ENCODE data around the gene HSBP1L1. TPM values are rescaled to one million over a fixed set of nuclear protein-coding genes. Genes with fewer than 3 reads are reported as not detected.

The HSBP1L1 gene
- total and polyA plus RNA-seq, 2 of the 8 experiments (the other 6 are each of a cell fraction or from before 2014, with no cell fraction given), result 1.0 to 1.3 TPM

- Histone ChIP-seq H2BK120ac (replicated peaks; ENCODE audit: low read depth, low read length) (no peak overlapping the region), H2BK20ac (ENCODE audit: low read length) (no peak overlapping the region), H4K20me1 (replicated peaks in 1 of 2; ENCODE audit: control insufficient read depth in 1 of 2, insufficient read depth in 2 of 2, low read length in 2 of 2) (peaks cover 29 to 41% of the 10 kb centered on the region in 2 experiments), H3K23ac (ENCODE audit: insufficient read length) (no peak overlapping the region), H3K4me2 (ENCODE audit: insufficient read depth in 1 of 2, low read depth in 2 of 2, low read length in 2 of 2) (no peak overlapping the region), H3K79me2 (ENCODE audit: control insufficient read depth in 1 of 2, insufficient read depth in 2 of 2, low read length in 2 of 2) (peaks cover 48 to 100% of the 10 kb centered on the region in 2 experiments), H4K5ac (ENCODE audit: insufficient read length, low read depth, low read length) (no peak overlapping the region), H3K56ac (replicated peaks; ENCODE audit: insufficient read length, low read depth, low read length) (no peak overlapping the region), H4K91ac (replicated peaks; ENCODE audit: insufficient read length, low read length) (no peak overlapping the region), H3K27ac (ENCODE audit: low read depth, low read length) (no peak overlapping the region), H3K79me1 (ENCODE audit: low read depth, low read length) (peaks cover 18% of the 10 kb centered on the region; the same call in 1 of the 2 replicates), H3K23me2 (ENCODE audit: low read depth, low read length) (no peaks in the 10 kb centered on the region), H2BK5ac (ENCODE audit: low read depth, low read length) (no peak overlapping the region), H2AFZ (ENCODE audit: low read length) (no peak overlapping the region), H3K4me1 (replicated peaks in 1 of 4; ENCODE audit: control insufficient read depth in 3 of 4, insufficient read depth in 4 of 4, low read length in 3 of 4) (no peaks in the 10 kb centered on the region), H3K18ac (ENCODE audit: extremely low read depth, low read length) (no peak overlapping the region), H3K14ac (ENCODE audit: insufficient read length) (no peak overlapping the region), H4K8ac (ENCODE audit: extremely low read depth, insufficient read depth, low read length) (no peak overlapping the region), H3K4me3 (ENCODE audit: extremely low read depth in 1 of 4, insufficient read depth in 2 of 4, low read depth in 3 of 4, low read length in 4 of 4) (no peak overlapping the region), H3K27me3 (replicated peaks in 1 of 4; ENCODE audit: control insufficient read depth in 3 of 4, extremely low read depth in 1 of 4, insufficient read depth in 3 of 4, low read length in 3 of 4) (no peaks in the 10 kb centered on the region), H2BK12ac (ENCODE audit: low read depth, low read length) (no peak overlapping the region), H3K9ac (replicated peaks in 1 of 4; ENCODE audit: extremely low read depth in 1 of 4, low read depth in 3 of 4, low read length in 3 of 4) (0 out of 7 replicates have a peak overlapping the region, but pooled peaks of 1 of the 4 experiments have one; percentile 3), H3K9me3 (ENCODE audit: insufficient read depth in 2 of 2, low read depth in 1 of 2, low read length in 1 of 2) (no peaks in the 10 kb centered on the region), H2BK15ac (ENCODE audit: low read length) (no peak overlapping the region), H3K4ac (replicated peaks; ENCODE audit: insufficient read length, low read depth, low read length) (no peak overlapping the region), H3K36me3 (ENCODE audit: control insufficient read depth in 2 of 4, insufficient read depth in 4 of 4, low read length in 3 of 4) (peaks cover 3 to 28% (median 8%) of the 10 kb centered on the region in 4 experiments; a peak in 5 of 8 replicates), H2AK5ac (ENCODE audit: low read depth, low read length) (no peak overlapping the region)
- DNase-seq (ENCODE audit: low read depth in 1 of 2, low spot score in 2 of 2), result no peak
- ChIA-PET POLR2A (ENCODE audit: partially characterized antibody) (interaction anchor here (0.7 to 3.3 kb wide), 2 partner anchors 13 to 61 kb away, joined by 3 to 14 read pairs; no protein-coding TSS in a partner anchor), CTCF (ENCODE audit: partially characterized antibody) (interaction anchor here (0.9 to 1.9 kb wide), 5 partner anchors 12 to 177 kb away, joined by 3 to 4 read pairs (median 3); no protein-coding TSS in a partner anchor)
- no peak for TF ChIP-seq SUZ12 (IDR thresholded peaks at IDR 0.05; ENCODE audit: low read length)
- no peak for TF ChIP-seq CHD1 (IDR thresholded peaks at IDR 0.05; ENCODE audit: low read depth, low read length)
- no peak for TF ChIP-seq SIX5 (IDR thresholded peaks at IDR 0.05; ENCODE audit: low read depth, low read length)
- TF ChIP-seq, protein P1, sequence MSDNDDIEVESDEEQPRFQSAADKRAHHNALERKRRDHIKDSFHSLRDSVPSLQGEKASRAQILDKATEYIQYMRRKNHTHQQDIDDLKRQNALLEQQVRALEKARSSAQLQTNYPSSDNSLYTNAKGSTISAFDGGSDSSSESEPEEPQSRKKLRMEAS (IDR thresholded peaks at IDR 0.05), result peak; percentile 53; the same call in 1 of the 2 replicates
- WGBS, 2 experiments (ENCODE audit: extremely low coverage in 1 of 2, insufficient coverage in 1 of 2, insufficient read length in 1 of 2, insufficient replicate concordance in 2 of 2, low coverage in 1 of 2, low lambda C conversion rate in 2 of 2, missing lambda C conversion rate in 1 of 2), result 85% methylated on average over 13 of the region's 13 CpGs; no CpG with 5 or more reads in 1 of the 2 experiments
- no peak for FAIRE-seq
Observed at GRCh38 chr18:79980585-79980984, 16.1 kb downstream of the HSBP1L1 start.
